HepG2 (cell line): ENCODE measurements around the gene MNAT1. TPM values are rescaled to one million over a fixed set of nuclear protein-coding genes. Genes with fewer than 3 reads are reported as not detected.
A peak's percentile ranks its signal among the peaks of the same experiment; 100 is the strongest.

Source experiments
- ATF1 ChIP-seq: IDR thresholded peaks from 2 replicates; pipeline ENCODE4 v1.6.1; 2016; ENCODE audit warnings: mild to moderate bottlenecking, control low read depth
- ATM ChIP-seq: fragments of 450-650 bp; IDR thresholded peaks from 2 replicates; pipeline ENCODE4 v1.7.1; 2017; ENCODE audit warnings: mild to moderate bottlenecking, borderline replicate concordance
- EP300 ChIP-seq, 3 experiments: sonication (generic) in 1 of 3; formaldehyde crosslinking in 1 of 3; IDR thresholded peaks; 2 replicates each; pipeline versions ENCODE4 v1.5.1 to v1.6.1; 2011 to 2020; ENCODE audit warnings: low read depth in 2 of 3, low read length in 2 of 3, borderline replicate concordance in 1 of 3, improper control_type of control experiment in 1 of 3, mild to moderate bottlenecking in 1 of 3, missing genetic modification reagents in 1 of 3, moderate library complexity in 1 of 3
- FOXA1 ChIP-seq, 2 experiments: fragments of 450-650 bp in 1 of 2; sonication (generic) in 1 of 2; formaldehyde crosslinking in 1 of 2; IDR thresholded peaks; 2 replicates each; pipeline versions ENCODE4 v1.4.0 to v1.6.1; 2016 to 2020; ENCODE audit warnings: missing genetic modification reagents in 1 of 2
- GATAD1 ChIP-seq: IDR thresholded peaks from 2 replicates; pipeline ENCODE4 v1.6.1; 2016; ENCODE audit warnings: missing genetic modification reagents, missing compliant biosample characterization
- GFI1 ChIP-seq: sonication (generic); formaldehyde crosslinking; IDR thresholded peaks from 2 replicates; pipeline ENCODE4 v1.5.0; 2020; ENCODE audit warnings: missing genetic modification reagents, mild to moderate bottlenecking, borderline replicate concordance
- HMG20B ChIP-seq: conservative IDR thresholded peaks from 2 replicates; pipeline ENCODE4 v1.6.1; 2016; ENCODE audit warnings: missing genetic modification reagents, missing compliant biosample characterization
- KDM3A ChIP-seq: IDR thresholded peaks from 2 replicates; pipeline ENCODE4 v1.6.1; 2018; ENCODE audit warnings: low read depth, missing compliant biosample characterization
- NFYB ChIP-seq: sonication (generic); formaldehyde crosslinking; IDR thresholded peaks from 2 replicates; pipeline ENCODE4 v1.4.0; 2020; ENCODE audit warnings: missing genetic modification reagents
- PAXIP1 ChIP-seq: sonication (generic); formaldehyde crosslinking; conservative IDR thresholded peaks from 2 replicates; pipeline ENCODE4 v1.4.0; 2020; ENCODE audit warnings: mild to moderate bottlenecking, missing genetic modification reagents, moderate library complexity
- PHF21A ChIP-seq: sonication (generic); formaldehyde crosslinking; IDR thresholded peaks from 2 replicates; pipeline ENCODE4 v1.5.0; 2020; ENCODE audit warnings: mild to moderate bottlenecking, missing genetic modification reagents
- RARA ChIP-seq: IDR thresholded peaks from 2 replicates; pipeline ENCODE4 v1.6.1; 2016; ENCODE audit warnings: missing genetic modification reagents, missing compliant biosample characterization
- SKIL ChIP-seq: sonication (generic); formaldehyde crosslinking; IDR thresholded peaks from 2 replicates; pipeline ENCODE4 v1.8.0; 2022; ENCODE audit warnings: missing genetic modification reagents, mild to moderate bottlenecking, moderate library complexity, borderline replicate concordance
- SOX6 ChIP-seq, 2 experiments: fragments of 450-650 bp in 1 of 2; sonication (generic) in 1 of 2; formaldehyde crosslinking in 1 of 2; IDR thresholded peaks; 2 replicates each; pipeline versions ENCODE4 v1.4.0 to v1.6.1; 2017 to 2020; ENCODE audit warnings: antibody characterized with exemption in 1 of 2, mild to moderate bottlenecking in 1 of 2, missing genetic modification reagents in 1 of 2
- STAT6 ChIP-seq: sonication (generic); formaldehyde crosslinking; IDR thresholded peaks from 2 replicates; pipeline ENCODE4 v1.4.0; 2020; ENCODE audit warnings: missing genetic modification reagents, mild to moderate bottlenecking, borderline replicate concordance
- TOE1 ChIP-seq: sonication (generic); formaldehyde crosslinking; IDR thresholded peaks from 2 replicates; pipeline ENCODE4 v1.4.0; 2020; ENCODE audit warnings: mild to moderate bottlenecking, missing genetic modification reagents
- ZBTB7B ChIP-seq: sonication (generic); formaldehyde crosslinking; IDR thresholded peaks from 2 replicates; pipeline ENCODE4 v1.4.0; 2020; ENCODE audit warnings: missing genetic modification reagents
- ZFX ChIP-seq: sonication (generic); formaldehyde crosslinking; IDR thresholded peaks from 2 replicates; pipeline ENCODE4 v1.4.0; 2020; ENCODE audit warnings: mild to moderate bottlenecking, low read depth, missing genetic modification reagents, moderate library complexity
- ZNF580 ChIP-seq: IDR thresholded peaks from 2 replicates; pipeline ENCODE4 v1.6.1; 2016; ENCODE audit warnings: low read depth, borderline replicate concordance
- ZNF597 ChIP-seq: sonication (generic); formaldehyde crosslinking; IDR thresholded peaks from 2 replicates; pipeline ENCODE4 v1.5.0; 2020; ENCODE audit warnings: missing genetic modification reagents
- polyA plus RNA-seq, 8 experiments: library from polyadenylated mRNA; depleted of rRNA in 3 of 8; stranded (reverse) in 7 of 8; unstranded in 1 of 8; fragments of >200 nt; fragmentation: Illumina TruSeq in 4 of 8; extraction: Trizol in 4 of 8; gene quantifications; 2 replicates each; pipeline versions ENCODE4 v1.2.1 to v1.2.3, GENCODE V29; 2011 to 2016; ENCODE audit warnings: low read depth in 4 of 8, missing spikeins in 1 of 8, mixed read lengths in 1 of 8; ENCODE audit not compliant: insufficient read depth in 1 of 8
- total RNA-seq, 5 experiments: library from RNA; depleted of rRNA; stranded (reverse); fragments of >200 nt; fragmentation: Illumina TruSeq; extraction: Trizol; gene quantifications; 2 replicates each; pipeline ENCODE4 v1.2.3, GENCODE V29; 2016; ENCODE audit warnings: low read depth in 1 of 5

Gene MNAT1
- total and polyA plus RNA-seq, 2 of the 13 experiments (the other 11 are each of a cell fraction or from before 2014, with no cell fraction given) = 49.2 to 94.8 TPM

- TF ChIP-seq SKIL (CRISPR knock-in tag) = peak; percentile 67; the same call in 1 of the 2 replicates
- no peak for TF ChIP-seq STAT6 (CRISPR knock-in tag)
- TF ChIP-seq HMG20B (CRISPR knock-in tag) = 0 out of 2 replicates have a peak, but pooled peaks have one; percentile 23
- peak; percentile 58 for TF ChIP-seq PAXIP1 (CRISPR knock-in tag)
- peak; percentile 54; the same call in 1 of the 2 replicates for TF ChIP-seq FOXA1 (IDR thresholded peaks at IDR 0.05)
- peak; percentile 82 for TF ChIP-seq FOXA1 (CRISPR knock-in tag; IDR thresholded peaks at IDR 0.05)
- no peak for TF ChIP-seq SOX6 (IDR thresholded peaks at IDR 0.05)
- peak; percentile 90 for TF ChIP-seq SOX6 (CRISPR knock-in tag; IDR thresholded peaks at IDR 0.05)
- no peak for TF ChIP-seq ATM
- 0 out of 2 replicates have a peak, but pooled peaks have one; percentile 36 for TF ChIP-seq PHF21A (CRISPR knock-in tag)
- TF ChIP-seq EP300 (IDR thresholded peaks at IDR 0.05; ENCODE audit: low read depth in 2 of 2, low read length in 2 of 2) = peak in 1 of 2 experiments; percentile 50; a peak in 1 of 4 replicates
- no peak for TF ChIP-seq EP300 (CRISPR knock-in tag; IDR thresholded peaks at IDR 0.05; ENCODE audit: borderline replicate concordance)
- TF ChIP-seq KDM3A (CRISPR knock-in tag) = no peak
- TF ChIP-seq NFYB (CRISPR knock-in tag) = no peak
- TF ChIP-seq RARA (CRISPR knock-in tag) = peak; percentile 83
- no peak for TF ChIP-seq ZNF580 (CRISPR knock-in tag)
- TF ChIP-seq GFI1 (CRISPR knock-in tag) = 0 out of 2 replicates have a peak, but pooled peaks have one; percentile 40
- TF ChIP-seq ZNF597 = no peak
- TF ChIP-seq ZBTB7B (CRISPR knock-in tag) = no peak
- TF ChIP-seq TOE1 = 0 out of 2 replicates have a peak, but pooled peaks have one; percentile 32
- no peak for TF ChIP-seq ATF1 (CRISPR knock-in tag)
- TF ChIP-seq ZFX = no peak
- 0 out of 2 replicates have a peak, but pooled peaks have one; percentile 27 for TF ChIP-seq GATAD1
These were observed 47.7 kb upstream of the MNAT1 start (continued) for GRCh38 chr14:60686865-60687264.
